AG04450 (cell line): ENCODE data around the gene LSAMP. TPM values are rescaled to one million over a fixed set of nuclear protein-coding genes. Genes with fewer than 3 reads are reported as not detected.
A peak's percentile ranks its signal among the peaks of the same experiment; 100 is the strongest.

ENCODE experiments used
- CTCF ChIA-PET: fragments of 300-600, 350-600 bp; formaldehyde crosslinking; extraction: SDS; loops from one replicate; lab custom pipeline; 2022; ENCODE audit warnings: antibody characterized with exemption, inconsistent platforms; lab: Charles Lee
- POLR2A ChIA-PET: fragments of 350-600 bp; formaldehyde crosslinking; extraction: SDS; loops from one replicate; lab custom pipeline; 2021; ENCODE audit warnings: antibody characterized with exemption, inconsistent platforms; lab: Yijun Ruan, JAX
- DNase-seq: peaks from one replicate; pipeline ENCODE4 v3.0.0-alpha.2; 2011; ENCODE audit warnings: low read depth, low spot score
- H3K27ac ChIP-seq: one replicate; pipeline ENCODE4 v1.5.1; 2012; ENCODE audit warnings: low read depth, low read length, control low read depth
- H3K27me3 ChIP-seq: one replicate; pipeline ENCODE4 v1.6.0; 2012; ENCODE audit warnings: low read length; ENCODE audit not compliant: control insufficient read depth, insufficient read depth
- H3K4me3 ChIP-seq: 2 replicates; pipeline ENCODE4 v1.5.1; 2011; ENCODE audit warnings: mild to moderate bottlenecking, low read depth, low read length, control low read depth
- H3K9me3 ChIP-seq: 2 replicates; pipeline ENCODE4 v1.5.1; 2012; ENCODE audit warnings: low read length; ENCODE audit not compliant: control insufficient read depth, insufficient read depth
- CTCF ChIP-seq: IDR thresholded peaks from 2 replicates; pipeline ENCODE4 v1.5.1; 2011; ENCODE audit warnings: low read depth, low read length, control low read depth, inconsistent platforms
- polyA plus RNA-seq: library from polyadenylated mRNA; depleted of rRNA; stranded (reverse); fragments of >200 nt; gene quantifications from 2 replicates; pipeline ENCODE4 v1.2.3, GENCODE V29; 2011

Gene LSAMP
- polyA plus RNA-seq, 1 experiment = 25.1 TPM

DNA sequence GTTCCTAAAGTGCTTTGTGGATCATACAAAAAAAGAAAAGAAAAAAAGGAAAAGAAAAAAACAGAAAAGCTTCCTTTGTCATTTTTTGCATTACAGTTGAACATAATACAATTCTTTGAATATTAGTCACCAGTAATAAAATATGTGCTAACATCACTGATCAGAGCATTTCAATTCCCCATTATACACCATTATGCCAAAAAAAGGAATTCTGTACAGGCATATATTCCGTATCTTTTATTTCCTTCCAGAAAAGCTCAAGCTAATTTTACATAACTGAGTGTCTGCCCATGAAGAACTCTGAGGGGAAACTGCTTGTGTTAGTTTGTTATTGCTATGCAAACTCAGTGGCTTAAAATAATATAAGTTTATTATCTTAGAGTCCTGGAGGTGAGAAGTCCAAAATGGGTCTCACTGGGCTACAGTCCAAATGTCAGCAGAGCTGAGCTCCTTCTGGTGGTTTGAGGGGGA is 444.1 kb downstream of the LSAMP start:
- no peak for TF ChIP-seq CTCF
- H3K27me3 ChIP-seq = no peaks in the 10 kb centered on the region
- H3K4me3 ChIP-seq = no peak overlapping the region
- no peak for DNase-seq
- no peaks in the 10 kb centered on the region for H3K9me3 ChIP-seq
- H3K27ac ChIP-seq = no peak overlapping the region
- ChIA-PET CTCF (no interaction called here), POLR2A (interaction anchor here (0.8 kb wide), 1 partner anchor 30 kb away, joined by 4 read pairs; no protein-coding TSS in a partner anchor)

GRCh38 chr3:116000311-116000710 is 445.0 kb downstream of the LSAMP start:
- Histone ChIP-seq H3K27me3 (no peaks in the 10 kb centered on the region), H3K27ac (peak overlapping the region; percentile 47), H3K4me3 (no peak overlapping the region), H3K9me3 (no peaks in the 10 kb centered on the region)
- ChIA-PET POLR2A (no interaction called here), CTCF (no interaction called here)
- TF ChIP-seq CTCF = no peak
- peak; percentile 87 for DNase-seq

GRCh38 chr3:115999613-116000012 is 445.7 kb downstream of the LSAMP start:
- Histone ChIP-seq H3K27ac (peak overlapping the region; percentile 48), H3K4me3 (no peak overlapping the region), H3K9me3 (no peaks in the 10 kb centered on the region), H3K27me3 (no peaks in the 10 kb centered on the region)
- no peak for TF ChIP-seq CTCF
- CTCF ChIA-PET = interaction anchor here (1.4 kb wide), 1 partner anchor 12 kb away, joined by 4 read pairs; no protein-coding TSS in a partner anchor
- POLR2A ChIA-PET = no interaction called here
- no peak for DNase-seq

- Histone ChIP-seq H3K4me3 (no peak overlapping the region), H3K27ac (no peak overlapping the region), H3K9me3 (no peaks in the 10 kb centered on the region), H3K27me3 (no peaks in the 10 kb centered on the region)
- no peak for TF ChIP-seq CTCF
- DNase-seq = no peak
- ChIA-PET POLR2A (no interaction called here), CTCF (interaction anchor here (1.4 kb wide), 1 partner anchor 12 kb away, joined by 4 read pairs; no protein-coding TSS in a partner anchor)
Observed at GRCh38 chr3:115999001-115999585, 446.2 kb downstream of the LSAMP start.

- DNase-seq = no peak
- no peak for TF ChIP-seq CTCF
- POLR2A ChIA-PET = no interaction called here
- Histone ChIP-seq H3K27me3 (no peaks in the 10 kb centered on the region), H3K4me3 (no peak overlapping the region), H3K9me3 (no peaks in the 10 kb centered on the region), H3K27ac (no peak overlapping the region)
- CTCF ChIA-PET = interaction anchor here (1.5 kb wide), 1 partner anchor 9 kb away, joined by 4 read pairs; no protein-coding TSS in a partner anchor
Observed at GRCh38 chr3:115996420-115997108, 448.7 kb downstream of the LSAMP start.
